WTC11 (cell line): ENCODE measurements around the gene PARP12. TPM values are rescaled to one million over a fixed set of nuclear protein-coding genes. Genes with fewer than 3 reads are reported as not detected.

ENCODE experiments used
- ATAC-seq: fragments of 200-7000 bp; cut with Tn5 transposase; 2 replicates; pipeline ENCODE4 v1.10.0; 2021; ENCODE audit warnings: mild to moderate bottlenecking, moderate library complexity
- CTCF ChIA-PET: fragments of 300-600 bp; sonication (Branson Sonifier 250); formaldehyde crosslinking; loops from one replicate; lab custom pipeline; 2021; ENCODE audit warnings: antibody characterized with exemption; lab: Charles Lee
- POLR2A ChIA-PET: fragments of 350-600 bp; sonication (Branson Sonifier 250); formaldehyde crosslinking; loops from one replicate; lab custom pipeline; 2021; ENCODE audit warnings: antibody characterized with exemption; lab: Charles Lee
- DNase-seq: peaks from one replicate; pipeline ENCODE4 v3.0.0; 2021; ENCODE audit warnings: low spot score
- H3K27ac Mint-ChIP-seq: 2 replicates; pipeline ENCODE4 v1.8.0; 2021; ENCODE audit warnings: mixed read lengths
- H3K27me3 Mint-ChIP-seq: 2 replicates; pipeline ENCODE4 v1.8.0; 2021; ENCODE audit warnings: low read depth, mild to moderate bottlenecking, moderate library complexity, mixed read lengths
- H3K36me3 Mint-ChIP-seq: 2 replicates; pipeline ENCODE4 v1.8.0; 2021; ENCODE audit warnings: mixed read lengths
- H3K4me1 Mint-ChIP-seq: 2 replicates; pipeline ENCODE4 v1.8.0; 2022; ENCODE audit warnings: mixed read lengths
- H3K4me3 Mint-ChIP-seq: 2 replicates; pipeline ENCODE4 v1.8.0; 2021; ENCODE audit warnings: mild to moderate bottlenecking, moderate library complexity, mixed read lengths
- H3K9me3 Mint-ChIP-seq: 2 replicates; pipeline ENCODE4 v1.8.0; 2021; ENCODE audit warnings: mixed read lengths
- ATF1 ChIP-seq: sonication (generic); formaldehyde crosslinking; IDR thresholded peaks from 2 replicates; pipeline ENCODE4 v1.8.1; 2023; ENCODE audit warnings: mild to moderate bottlenecking, moderate library complexity, missing genetic modification reagents
- CREM ChIP-seq: sonication (generic); formaldehyde crosslinking; IDR thresholded peaks from 2 replicates; pipeline ENCODE4 v1.8.1; 2022; ENCODE audit warnings: mild to moderate bottlenecking, missing genetic modification reagents, moderate library complexity
- FOXJ3 ChIP-seq: sonication (generic); formaldehyde crosslinking; IDR thresholded peaks from 2 replicates; pipeline ENCODE4 v1.9.0; 2021; ENCODE audit warnings: missing genetic modification reagents, mild to moderate bottlenecking, borderline replicate concordance
- GABPB1 ChIP-seq: sonication (generic); formaldehyde crosslinking; IDR thresholded peaks from 2 replicates; pipeline ENCODE4 v1.8.1; 2023; ENCODE audit warnings: mild to moderate bottlenecking, missing genetic modification reagents
- HMGA2 ChIP-seq: fragments of 250-450 bp; sonication (Bioruptor Pico); IDR thresholded peaks from 2 replicates; pipeline ENCODE4 v1.4.0; 2021; ENCODE audit warnings: mild to moderate bottlenecking, moderate library complexity
- HMGXB4 ChIP-seq: sonication (generic); formaldehyde crosslinking; IDR thresholded peaks from 2 replicates; pipeline ENCODE4 v1.8.1; 2023; ENCODE audit warnings: mild to moderate bottlenecking, moderate library complexity, missing genetic modification reagents
- JUN ChIP-seq: sonication (generic); formaldehyde crosslinking; IDR thresholded peaks from 2 replicates; pipeline ENCODE4 v1.8.0; 2023; ENCODE audit warnings: mild to moderate bottlenecking, missing genetic modification reagents
- KAT7 ChIP-seq: sonication (generic); formaldehyde crosslinking; IDR thresholded peaks from 2 replicates; pipeline ENCODE4 v1.8.1; 2023; ENCODE audit warnings: missing genetic modification reagents, mild to moderate bottlenecking, borderline replicate concordance
- MXD4 ChIP-seq: fragments of 250-450 bp; sonication (Bioruptor Pico); IDR thresholded peaks from 2 replicates; pipeline ENCODE4 v1.8.0; 2021; ENCODE audit warnings: mild to moderate bottlenecking, moderate library complexity, borderline replicate concordance
- NFATC4 ChIP-seq: fragments of 250-450 bp; sonication (Bioruptor Pico); IDR thresholded peaks from 2 replicates; pipeline ENCODE4 v1.9.0; 2021; ENCODE audit warnings: mild to moderate bottlenecking
- NFE2L1 ChIP-seq: sonication (generic); formaldehyde crosslinking; IDR thresholded peaks from 2 replicates; pipeline ENCODE4 v1.8.1; 2023; ENCODE audit warnings: missing genetic modification reagents
- NFYB ChIP-seq: sonication (generic); formaldehyde crosslinking; conservative IDR thresholded peaks from 2 replicates; pipeline ENCODE4 v1.8.0; 2022; ENCODE audit warnings: low read depth, missing genetic modification reagents
- NR2C2 ChIP-seq: sonication (generic); formaldehyde crosslinking; IDR thresholded peaks from 2 replicates; pipeline ENCODE4 v1.8.0; 2022; ENCODE audit warnings: mild to moderate bottlenecking, missing genetic modification reagents
- OVOL2 ChIP-seq: fragments of 250-450 bp; sonication (Bioruptor Pico); IDR thresholded peaks from 2 replicates; pipeline ENCODE4 v1.9.0; 2021; ENCODE audit warnings: mild to moderate bottlenecking, borderline replicate concordance
- SMAD3 ChIP-seq: sonication (generic); formaldehyde crosslinking; IDR thresholded peaks from 2 replicates; pipeline ENCODE4 v1.8.0; 2022; ENCODE audit warnings: missing genetic modification reagents, mild to moderate bottlenecking, borderline replicate concordance
- SMAD4 ChIP-seq: sonication (generic); formaldehyde crosslinking; IDR thresholded peaks from 2 replicates; pipeline ENCODE4 v1.8.0; 2022; ENCODE audit warnings: mild to moderate bottlenecking, missing genetic modification reagents
- SOX15 ChIP-seq: fragments of 250-450 bp; sonication (Bioruptor Pico); IDR thresholded peaks from 2 replicates; pipeline ENCODE4 v1.9.0; 2021; ENCODE audit warnings: mild to moderate bottlenecking
- SP1 ChIP-seq: sonication (generic); formaldehyde crosslinking; conservative IDR thresholded peaks from 2 replicates; pipeline ENCODE4 v1.8.1; 2022; ENCODE audit warnings: missing genetic modification reagents
- TEAD1 ChIP-seq: sonication (generic); formaldehyde crosslinking; IDR thresholded peaks from 2 replicates; pipeline ENCODE4 v1.8.0; 2022; ENCODE audit warnings: mild to moderate bottlenecking, missing genetic modification reagents
- TP53 ChIP-seq: sonication (generic); formaldehyde crosslinking; IDR thresholded peaks from 2 replicates; pipeline ENCODE4 v1.8.1; 2023; ENCODE audit warnings: mild to moderate bottlenecking, missing genetic modification reagents
- ZMAT4 ChIP-seq: fragments of 250-450 bp; sonication (Bioruptor Pico); IDR thresholded peaks from 2 replicates; pipeline ENCODE4 v1.9.0; 2021; ENCODE audit warnings: mild to moderate bottlenecking
- ZNF121 ChIP-seq: sonication (generic); formaldehyde crosslinking; IDR thresholded peaks from 2 replicates; pipeline ENCODE4 v1.8.0; 2023; ENCODE audit warnings: missing genetic modification reagents
- ZNF232 ChIP-seq: sonication (generic); formaldehyde crosslinking; IDR thresholded peaks from 2 replicates; pipeline ENCODE4 v1.8.0; 2022; ENCODE audit warnings: mild to moderate bottlenecking, missing genetic modification reagents
- ZNF281 ChIP-seq: sonication (generic); formaldehyde crosslinking; IDR thresholded peaks from 2 replicates; pipeline ENCODE4 v1.8.0; 2023; ENCODE audit warnings: mild to moderate bottlenecking, missing genetic modification reagents
- ZNF396 ChIP-seq: fragments of 250-450 bp; sonication (Bioruptor Pico); IDR thresholded peaks from 2 replicates; pipeline ENCODE4 v1.8.0; 2021; ENCODE audit warnings: mild to moderate bottlenecking, moderate library complexity, borderline replicate concordance
- ZNF423 ChIP-seq: fragments of 250-450 bp; sonication (Bioruptor Pico); IDR thresholded peaks from 2 replicates; pipeline ENCODE4 v2.1.2; 2022; ENCODE audit warnings: mild to moderate bottlenecking, moderate library complexity
- total RNA-seq: library from RNA; stranded (reverse); gene quantifications from 3 replicates; pipeline ENCODE4 v1.2.3, GENCODE V29; 2021
- TF ChIP-seq, protein P1 (sequence below): fragments of 250-450 bp; sonication (Bioruptor Pico); IDR thresholded peaks from 2 replicates; pipeline ENCODE4 v1.8.0; 2021; ENCODE audit warnings: mild to moderate bottlenecking
- TF ChIP-seq, protein P2 (sequence below): sonication (generic); formaldehyde crosslinking; IDR thresholded peaks from 2 replicates; pipeline ENCODE4 v1.8.1; 2023; ENCODE audit warnings: mild to moderate bottlenecking, missing genetic modification reagents
- TF ChIP-seq, protein P3 (sequence below): sonication (generic); formaldehyde crosslinking; conservative IDR thresholded peaks from 2 replicates; pipeline ENCODE4 v1.8.1; 2022; ENCODE audit warnings: mild to moderate bottlenecking, missing genetic modification reagents

Gene PARP12
- total RNA-seq, 1 experiment from 2014 or later: 9.1 TPM

DNA sequence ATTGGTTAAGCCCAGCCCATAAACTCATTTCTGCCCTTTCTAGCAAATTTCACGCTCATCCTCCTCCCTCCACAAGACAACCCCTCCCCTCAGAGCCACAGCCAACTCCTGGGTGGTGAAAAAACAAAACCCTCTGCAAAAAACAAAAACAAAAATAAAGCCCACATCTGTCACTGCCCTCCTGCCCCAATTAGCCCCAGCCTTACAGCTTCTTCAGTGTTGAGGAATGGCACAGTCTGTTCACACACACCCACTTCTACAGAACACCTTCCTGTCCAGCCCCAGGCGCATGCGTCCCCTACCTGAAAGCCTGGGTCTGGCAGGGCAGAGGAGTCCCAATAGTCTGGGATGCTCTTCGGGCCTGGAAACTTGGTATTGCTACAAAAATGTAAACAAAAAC is 34.4 kb downstream of the PARP12 start (continued):
- TF ChIP-seq NFYB (no peak), MXD4 (CRISPR knock-in tag) (no peak), NR2C2 (no peak), JUN (CRISPR knock-in tag) (no peak)

GRCh38 chr7:140027858-140028257 is 34.9 kb downstream of the PARP12 start:
- POLR2A ChIA-PET: no interaction called here
- H3K27ac Mint-ChIP-seq: no peak overlapping the region

DNA sequence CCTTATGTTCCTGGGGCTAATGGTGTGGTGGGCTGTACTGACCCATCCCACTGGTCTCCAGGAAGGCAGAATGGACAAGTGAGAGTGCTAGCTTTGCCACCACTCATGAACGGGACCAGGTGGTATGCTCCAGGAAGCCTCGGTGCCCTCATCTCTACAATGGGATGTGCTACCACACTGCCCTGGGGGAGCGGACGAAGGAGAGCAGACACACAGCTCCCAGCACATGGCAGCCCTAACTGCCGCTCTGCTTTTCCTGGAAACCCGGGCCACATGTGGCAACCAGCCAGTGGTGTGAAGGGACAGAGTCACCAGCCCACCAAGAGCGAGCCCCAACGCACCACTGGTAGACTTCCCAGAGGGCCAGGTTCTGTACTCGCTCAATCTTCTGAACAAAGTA is 35.8 kb downstream of the PARP12 start:
- ATAC-seq (no peak), DNase-seq (no peak)
- CTCF ChIA-PET: interaction anchor here (1.0 kb wide), 1 partner anchor 21 kb away, joined by 3 read pairs; no protein-coding TSS in a partner anchor
- H3K9me3 Mint-ChIP-seq: no peaks in the 10 kb centered on the region
- H3K36me3 Mint-ChIP-seq: no peaks in the 10 kb centered on the region
- no peak for TF ChIP-seq SMAD4 (CRISPR knock-in tag)
- TF ChIP-seq ZNF396 (CRISPR knock-in tag): no peak
- TF ChIP-seq HMGXB4 (CRISPR knock-in tag): no peak
- no peak for TF ChIP-seq SOX15 (CRISPR knock-in tag)
- TF ChIP-seq TEAD1 (CRISPR knock-in tag): no peak
- TF ChIP-seq SP1 (CRISPR knock-in tag): no peak
- no peak for TF ChIP-seq SMAD3 (CRISPR knock-in tag)
- no peak for TF ChIP-seq GABPB1 (CRISPR knock-in tag)
- no peak for TF ChIP-seq ZNF423 (CRISPR knock-in tag)
- TF ChIP-seq, protein P1, sequence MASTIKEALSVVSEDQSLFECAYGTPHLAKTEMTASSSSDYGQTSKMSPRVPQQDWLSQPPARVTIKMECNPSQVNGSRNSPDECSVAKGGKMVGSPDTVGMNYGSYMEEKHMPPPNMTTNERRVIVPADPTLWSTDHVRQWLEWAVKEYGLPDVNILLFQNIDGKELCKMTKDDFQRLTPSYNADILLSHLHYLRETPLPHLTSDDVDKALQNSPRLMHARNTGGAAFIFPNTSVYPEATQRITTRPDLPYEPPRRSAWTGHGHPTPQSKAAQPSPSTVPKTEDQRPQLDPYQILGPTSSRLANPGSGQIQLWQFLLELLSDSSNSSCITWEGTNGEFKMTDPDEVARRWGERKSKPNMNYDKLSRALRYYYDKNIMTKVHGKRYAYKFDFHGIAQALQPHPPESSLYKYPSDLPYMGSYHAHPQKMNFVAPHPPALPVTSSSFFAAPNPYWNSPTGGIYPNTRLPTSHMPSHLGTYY (CRISPR knock-in tag): no peak
- no peak for TF ChIP-seq FOXJ3 (CRISPR knock-in tag)
- no peak for TF ChIP-seq ZNF281 (CRISPR knock-in tag)
- TF ChIP-seq ATF1 (CRISPR knock-in tag): no peak
- no peak for TF ChIP-seq KAT7
- TF ChIP-seq, protein P2, sequence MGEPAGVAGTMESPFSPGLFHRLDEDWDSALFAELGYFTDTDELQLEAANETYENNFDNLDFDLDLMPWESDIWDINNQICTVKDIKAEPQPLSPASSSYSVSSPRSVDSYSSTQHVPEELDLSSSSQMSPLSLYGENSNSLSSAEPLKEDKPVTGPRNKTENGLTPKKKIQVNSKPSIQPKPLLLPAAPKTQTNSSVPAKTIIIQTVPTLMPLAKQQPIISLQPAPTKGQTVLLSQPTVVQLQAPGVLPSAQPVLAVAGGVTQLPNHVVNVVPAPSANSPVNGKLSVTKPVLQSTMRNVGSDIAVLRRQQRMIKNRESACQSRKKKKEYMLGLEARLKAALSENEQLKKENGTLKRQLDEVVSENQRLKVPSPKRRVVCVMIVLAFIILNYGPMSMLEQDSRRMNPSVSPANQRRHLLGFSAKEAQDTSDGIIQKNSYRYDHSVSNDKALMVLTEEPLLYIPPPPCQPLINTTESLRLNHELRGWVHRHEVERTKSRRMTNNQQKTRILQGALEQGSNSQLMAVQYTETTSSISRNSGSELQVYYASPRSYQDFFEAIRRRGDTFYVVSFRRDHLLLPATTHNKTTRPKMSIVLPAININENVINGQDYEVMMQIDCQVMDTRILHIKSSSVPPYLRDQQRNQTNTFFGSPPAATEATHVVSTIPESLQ: no peak
- no peak for TF ChIP-seq ZNF232 (CRISPR knock-in tag)
- TF ChIP-seq OVOL2 (CRISPR knock-in tag): no peak
- H3K27me3 Mint-ChIP-seq: no peaks in the 10 kb centered on the region
- H3K4me3 Mint-ChIP-seq: no peak overlapping the region
- no peaks in the 10 kb centered on the region for H3K4me1 Mint-ChIP-seq
- POLR2A ChIA-PET: no interaction called here
- H3K27ac Mint-ChIP-seq: no peak overlapping the region

More at GRCh38 chr7:140027858-140028257, 34.9 kb downstream of the PARP12 start:
- H3K9me3 Mint-ChIP-seq: peaks cover 4% of the 10 kb centered on the region; the same call in 1 of the 2 replicates
- peaks cover 4% of the 10 kb centered on the region; the same call in 1 of the 2 replicates for H3K36me3 Mint-ChIP-seq
- no peak for ATAC-seq
- no peak for TF ChIP-seq ZNF121
- no peak for TF ChIP-seq NFE2L1 (CRISPR knock-in tag)
- TF ChIP-seq HMGA2: no peak
- TF ChIP-seq TP53 (CRISPR knock-in tag): no peak
- TF ChIP-seq NFATC4 (CRISPR knock-in tag): no peak
- no peak for TF ChIP-seq NFYB
- no peak for TF ChIP-seq ZMAT4
- TF ChIP-seq, protein P3, sequence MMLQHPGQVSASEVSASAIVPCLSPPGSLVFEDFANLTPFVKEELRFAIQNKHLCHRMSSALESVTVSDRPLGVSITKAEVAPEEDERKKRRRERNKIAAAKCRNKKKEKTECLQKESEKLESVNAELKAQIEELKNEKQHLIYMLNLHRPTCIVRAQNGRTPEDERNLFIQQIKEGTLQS (CRISPR knock-in tag): no peak
- no peak for TF ChIP-seq CREM (CRISPR knock-in tag)
- no peaks in the 10 kb centered on the region for H3K27me3 Mint-ChIP-seq
- no peak for DNase-seq
- no peaks in the 10 kb centered on the region for H3K4me1 Mint-ChIP-seq
- H3K4me3 Mint-ChIP-seq: no peak overlapping the region
- CTCF ChIA-PET: no interaction called here
